SK-N-DZ (cell line): Measurements from ENCODE around the gene UMOD. TPM values are rescaled to one million over a fixed set of nuclear protein-coding genes. Genes with fewer than 3 reads are reported as not detected.

Experiments
- DNase-seq: peaks from one replicate; pipeline ENCODE4 v3.0.0-alpha.2; 2015; ENCODE audit warnings: low spot score
- polyA plus RNA-seq, 2 experiments: library from polyadenylated mRNA; depleted of rRNA; stranded (reverse); fragments of >200 nt; gene quantifications; 2 replicates each; pipeline ENCODE4 v1.2.3, GENCODE V29; 2014

UMOD gene
- polyA plus RNA-seq (2014; cell fraction: cytosol; rRNA removed): not detected in 2 replicates
- polyA plus RNA-seq (2014; cell fraction: nucleus; rRNA removed): not detected in 2 replicates

DNA sequence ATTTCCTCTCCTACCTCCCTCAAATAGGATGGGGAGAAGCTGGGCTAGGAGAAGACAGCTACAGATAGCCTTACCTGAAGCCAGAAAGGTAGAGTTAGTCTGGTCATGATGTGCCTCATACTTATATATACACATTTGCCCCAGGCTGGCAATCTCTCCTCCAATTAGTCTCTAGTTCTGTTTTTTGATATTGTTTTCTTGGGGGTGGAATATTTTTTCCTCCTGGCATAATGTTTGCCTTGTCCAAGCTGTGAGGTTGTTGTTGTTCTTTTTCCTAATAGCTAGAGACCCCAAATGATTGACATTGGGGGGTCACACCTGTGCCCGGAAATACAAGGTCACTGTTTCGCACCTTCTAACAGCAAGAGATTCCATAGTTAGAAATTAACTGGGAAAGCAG is at the start of gene UMOD:
UMOD (minus strand) TSS at position 101 of the 400 bp plus-strand sequence. CDS start 1,978 bp downstream, outside the sequence.
- no peak for DNase-seq

GRCh38 chr16:20401475-20402016 is 49.0 kb upstream of the UMOD start:
- DNase-seq: no peak

DNA sequence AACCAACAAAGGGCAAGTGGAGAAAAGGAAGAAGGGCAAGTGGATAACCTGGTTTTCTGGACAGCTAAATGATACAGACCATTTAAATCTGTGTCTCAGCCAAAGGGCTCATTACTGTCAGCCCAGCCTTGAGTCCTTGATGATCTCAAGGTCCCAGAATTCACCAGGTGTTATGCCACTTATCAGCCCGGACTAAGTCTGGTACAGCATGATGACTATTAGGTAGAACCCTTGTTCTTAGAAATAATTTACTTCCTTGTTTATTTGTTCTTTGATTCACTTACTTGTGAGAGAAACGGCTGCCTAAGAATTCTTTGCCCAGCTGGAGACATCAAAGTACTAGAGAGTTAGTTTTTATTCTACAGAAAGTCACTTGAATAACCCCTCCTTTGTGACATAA is 48.6 kb upstream of the UMOD start:
- no peak for DNase-seq

GRCh38 chr16:20399185-20399584 is 46.7 kb upstream of the UMOD start:
- no peak for DNase-seq

GRCh38 chr16:20398603-20399002 is 46.1 kb upstream of the UMOD start:
- DNase-seq: no peak

DNA sequence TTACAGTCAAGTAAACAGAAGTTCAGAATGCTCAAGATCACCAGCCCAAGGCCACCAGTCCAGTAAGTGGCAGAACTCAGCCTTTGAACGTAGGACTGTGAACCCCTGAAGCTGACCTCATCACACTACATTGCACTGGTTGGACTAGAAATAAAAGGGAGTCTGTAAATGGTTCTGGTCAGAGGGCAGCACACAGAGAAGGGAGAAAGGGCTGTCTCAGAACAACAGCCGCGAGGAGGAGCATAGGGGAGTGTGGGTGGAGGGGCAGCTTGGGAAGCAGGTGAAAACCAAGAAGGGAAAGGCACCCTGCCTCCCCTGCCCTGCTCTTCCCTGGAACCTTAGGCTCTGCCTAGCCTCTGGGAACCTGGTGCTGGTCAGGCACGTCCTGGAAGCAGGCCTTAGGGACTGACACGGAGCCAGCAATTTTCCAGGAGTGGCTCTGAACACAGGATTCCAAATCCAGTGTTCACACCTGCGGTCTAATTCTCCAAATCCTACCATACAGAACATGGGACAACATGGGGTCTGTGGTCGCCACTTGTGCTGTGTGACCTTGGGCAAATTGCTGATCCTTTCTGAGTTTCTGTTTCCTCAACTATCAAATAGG is 45.1 kb upstream of the UMOD start:
- DNase-seq: no peak

DNA sequence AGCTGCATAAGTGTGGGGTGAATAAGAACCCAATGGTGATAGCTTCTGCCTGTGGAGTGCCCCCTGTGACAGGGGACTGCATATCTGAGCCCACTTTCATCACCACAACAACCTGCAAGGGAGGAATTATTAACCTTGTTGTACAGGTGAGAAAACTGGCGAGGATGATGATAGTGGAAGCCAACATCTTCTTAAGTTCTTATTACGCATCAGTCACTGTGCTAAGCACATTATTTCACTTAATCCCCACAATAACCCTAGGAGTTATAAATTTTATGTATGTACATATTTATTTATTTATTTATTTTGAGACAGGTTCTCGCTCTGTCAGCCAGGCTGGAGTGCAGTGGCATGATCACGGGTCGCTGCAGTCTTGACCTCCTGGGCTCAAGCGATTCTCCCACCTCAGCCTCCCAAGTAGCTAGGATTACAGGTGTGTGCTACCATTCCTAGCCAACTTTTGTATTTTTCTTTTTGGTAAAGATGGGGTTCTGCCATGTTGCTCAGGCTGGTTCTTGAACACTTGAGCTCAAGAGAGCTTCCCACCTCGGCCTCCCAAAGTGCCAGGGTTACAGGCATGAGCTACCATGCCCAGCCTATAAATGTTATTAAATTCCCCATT is 44.4 kb upstream of the UMOD start:
- DNase-seq: no peak

- DNase-seq: no peak
Measured at GRCh38 chr16:20395946-20396345, 43.4 kb upstream of the UMOD start.

GRCh38 chr16:20393801-20394577 is 41.5 kb upstream of the UMOD start:
- DNase-seq: no peak

DNA sequence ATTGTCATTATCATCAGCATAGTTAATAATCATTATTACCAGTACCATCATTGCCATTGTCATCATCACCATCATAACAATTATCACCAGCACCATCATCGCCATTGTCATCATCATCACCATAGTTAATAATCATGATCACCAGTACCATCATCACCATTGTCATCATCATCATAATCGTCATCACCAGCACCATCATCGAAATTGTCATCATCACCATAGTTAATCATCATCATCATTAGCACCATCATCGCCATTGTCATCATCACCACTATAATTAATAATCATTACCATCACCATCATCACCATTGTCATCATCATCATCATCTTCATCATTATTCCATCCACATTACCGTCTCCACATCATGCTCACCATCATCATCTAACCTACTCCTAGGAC is 38.5 kb upstream of the UMOD start:
- DNase-seq: no peak

DNA sequence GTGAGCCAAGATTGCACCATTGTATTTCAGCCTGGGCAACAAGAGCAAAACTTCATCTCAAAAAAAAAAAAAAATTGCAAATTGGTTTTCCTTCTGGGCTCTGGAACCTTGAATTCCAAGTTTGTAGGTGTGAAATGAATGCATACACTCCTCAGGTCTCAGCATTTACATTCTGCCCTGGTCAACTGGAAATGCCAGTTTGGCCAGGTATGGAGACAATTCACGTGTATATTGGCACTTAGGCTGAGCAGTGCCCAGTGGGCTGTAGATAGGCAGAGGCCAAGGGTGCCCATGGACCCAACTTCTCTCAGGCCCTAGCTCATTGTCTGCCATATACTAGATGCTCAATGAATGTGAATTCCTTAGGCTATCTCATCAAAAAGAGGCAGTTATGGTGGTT is 36.3 kb upstream of the UMOD start:
- DNase-seq: no peak

DNA sequence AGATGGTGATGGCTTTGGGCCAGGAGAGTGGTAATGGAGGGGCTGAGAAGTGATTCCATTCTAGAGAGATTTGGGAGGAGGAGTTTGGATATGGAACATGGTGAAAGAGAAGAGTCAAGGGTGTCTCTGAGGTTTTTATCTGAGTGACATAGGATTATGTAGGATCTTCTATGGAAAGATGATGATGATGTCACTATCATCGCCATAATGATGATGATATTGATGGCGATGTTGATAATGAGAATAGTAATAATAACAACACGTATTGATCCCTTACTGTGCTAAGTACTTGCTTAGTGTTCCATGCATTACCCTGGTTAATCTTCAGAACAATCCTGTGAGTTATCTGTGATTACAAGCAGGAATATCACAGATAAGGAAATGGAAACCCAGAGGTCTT is 35.5 kb upstream of the UMOD start:
- no peak for DNase-seq

- DNase-seq: peak; percentile 44
Measured at GRCh38 chr16:20385844-20386832, 33.6 kb upstream of the UMOD start.

DNA sequence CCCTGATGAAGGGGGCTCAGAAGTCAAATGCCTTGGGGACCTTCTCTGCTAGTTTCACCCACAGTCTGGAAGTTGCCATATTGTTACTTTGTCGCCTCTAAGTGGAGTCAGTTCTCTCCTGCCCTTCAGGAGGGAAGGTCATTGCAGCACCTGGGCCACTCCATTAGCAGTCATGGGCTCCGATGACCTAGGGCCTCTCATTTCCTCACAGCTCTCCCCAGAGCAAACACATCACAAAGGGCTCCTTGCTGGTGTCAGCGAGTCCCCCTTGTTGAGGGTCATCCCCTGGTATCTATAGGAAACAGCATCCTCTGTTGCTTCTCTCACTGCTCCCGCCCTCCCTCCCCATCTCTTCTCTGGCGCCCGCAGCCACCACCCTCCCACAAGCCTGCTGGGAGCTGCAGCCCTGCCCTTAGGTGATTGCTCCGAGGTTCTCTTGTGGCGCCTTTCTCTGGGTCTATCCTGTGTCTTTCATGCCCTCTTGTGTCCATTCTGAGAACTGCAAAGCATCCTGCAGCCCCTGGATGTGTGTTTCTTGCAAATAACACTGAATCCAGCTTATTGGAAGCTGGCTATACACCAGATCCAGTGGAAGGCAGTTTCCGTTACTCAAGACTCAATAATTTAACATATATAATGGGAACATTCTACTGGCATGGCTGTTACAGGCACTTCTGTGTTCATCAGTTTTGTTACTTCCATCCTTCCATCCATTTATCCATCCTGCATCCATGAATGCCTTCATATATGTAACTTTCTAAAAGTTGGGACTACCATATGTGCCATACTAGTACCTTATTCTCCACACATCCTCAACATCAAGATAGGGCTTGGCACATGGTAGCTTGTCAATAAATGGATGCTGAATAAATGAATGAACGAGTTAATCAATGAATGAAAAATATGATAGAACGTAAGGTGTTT is 30.9 kb upstream of the UMOD start:
- peak; percentile 83 for DNase-seq

- DNase-seq: no peak
Measured at GRCh38 chr16:20382202-20382948, 29.9 kb upstream of the UMOD start.

DNA sequence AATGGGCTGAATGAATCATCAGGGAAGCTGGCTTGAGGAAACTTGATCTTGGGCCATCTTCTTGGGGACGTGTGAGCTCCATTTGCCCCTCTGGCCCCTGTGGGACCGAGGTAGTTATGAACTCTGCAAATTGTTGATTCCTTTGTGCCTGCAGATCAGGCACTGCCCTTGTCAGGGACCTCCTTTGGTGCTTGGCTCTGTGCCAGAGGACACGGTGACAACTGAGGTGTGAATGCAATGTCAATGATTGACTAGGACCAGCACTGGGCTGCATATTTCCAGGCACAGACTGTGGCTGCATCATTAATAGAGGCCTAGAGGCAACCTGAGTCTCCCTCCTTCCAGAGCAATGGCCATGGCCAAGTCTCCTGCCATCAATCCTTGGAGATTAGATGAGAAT is 28.3 kb upstream of the UMOD start:
- DNase-seq: no peak

- no peak for DNase-seq
Measured at GRCh38 chr16:20377181-20377580, 24.7 kb upstream of the UMOD start.

- DNase-seq: no peak
Measured at GRCh38 chr16:20372701-20373100, 20.2 kb upstream of the UMOD start.

- no peak for DNase-seq
Measured at GRCh38 chr16:20369452-20370054, 17.0 kb upstream of the UMOD start.
